Measurements from ENCODE around the gene ALAS2. TPM values are rescaled to one million over a fixed set of nuclear protein-coding genes. Genes with fewer than 3 reads are reported as not detected.

Gene ALAS2
- total RNA-seq: not detected in 2 replicates

GRCh38 chrX:55030271-55031205 is at the start of gene ALAS2:
Gene ALAS2, minus strand, starts transcription at chrX:55030977. Its CDS starts 4,977 bp downstream, at chrX:55026000.

GRCh38 chrX:55074851-55075467 is 44.2 kb upstream of the ALAS2 start, which contains the start of gene PAGE2B:
Gene PAGE2B, plus strand, starts transcription at chrX:55075030. Its CDS starts 1,012 bp downstream, at chrX:55076042.

GRCh38 chrX:54999717-55000598 is 30.8 kb downstream of the ALAS2 start, which contains the start of gene APEX2:
Gene APEX2, plus strand, starts transcription at chrX:55000363. Its CDS starts 60 bp downstream, at chrX:55000423.

GRCh38 chrX:54994099-54994498 is 36.7 kb downstream of the ALAS2 start, which contains the start of gene PFKFB1:
Gene PFKFB1, minus strand, starts transcription at chrX:54994188. Its CDS starts 181 bp downstream, at chrX:54994007.

Other genes starting within 250 kb of the ALAS2 start
- not detected in 2 replicates for gene ITIH6, start 232.7 kb downstream of the ALAS2 start, total RNA-seq
- gene MAGED2, start 223.2 kb downstream of the ALAS2 start, total RNA-seq: 87.8 and 105 TPM in 2 replicates
- gene TRO, start 110.2 kb downstream of the ALAS2 start, total RNA-seq: 1.4 and 5.1 TPM in 2 replicates
- not detected in 2 replicates for gene PFKFB1, start 36.8 kb downstream of the ALAS2 start, total RNA-seq
- gene APEX2, start 30.6 kb downstream of the ALAS2 start, total RNA-seq: 8.5 and 11.9 TPM in 2 replicates
- not detected in 2 replicates for gene PAGE2B, start 44.1 kb upstream of the ALAS2 start, total RNA-seq
- not detected in 2 replicates for gene PAGE2, start 58.0 kb upstream of the ALAS2 start, total RNA-seq
- not detected in 2 replicates for gene PAGE5, start 189.4 kb upstream of the ALAS2 start, total RNA-seq
- gene PAGE3, start 233.9 kb upstream of the ALAS2 start, total RNA-seq: not detected in 2 replicates